GM18873 (cell line): Measurements from ENCODE around the gene KMT5B.
"Not testable (repeated sequence)": the region's sequence is repeated elsewhere in the genome, so short reads cannot be mapped to it uniquely, and the experiment has no call there.

ENCODE experiments used
- ATAC-seq: cut with Tn5 transposase; IDR thresholded peaks from one replicate; pipeline ENCODE4 v1.9.1; 2021; ENCODE audit warnings: mild to moderate bottlenecking, moderate library complexity, moderate number of reproducible peaks; ENCODE audit not compliant: unreplicated experiment, low FRiP score

The KMT5B gene

DNA sequence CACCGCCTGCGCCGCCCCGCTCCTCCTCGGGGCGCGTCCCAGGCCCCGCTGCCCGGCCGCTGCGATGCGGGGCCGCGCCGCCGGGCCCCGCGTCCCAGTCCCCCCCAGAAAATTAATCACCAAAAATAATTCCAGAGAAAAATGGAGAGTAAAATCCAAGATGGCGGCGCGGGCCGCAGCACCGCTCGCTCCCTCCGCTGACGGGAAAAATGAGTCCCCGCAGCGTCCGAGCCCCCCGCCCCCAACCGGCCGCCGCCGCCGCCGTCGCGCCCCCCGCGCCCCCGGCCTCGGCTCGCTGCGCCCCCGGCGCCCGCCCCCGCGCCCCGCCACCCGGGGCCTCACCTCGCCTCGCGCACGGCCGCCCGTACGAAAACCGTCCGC is at the start of gene KMT5B:
Gene KMT5B, minus strand, starts transcription at position 162 of the 381 bp plus-strand sequence. CDS start 23,220 bp downstream, outside the sequence.
- no peak for ATAC-seq

GRCh38 chr11:68262544-68262827 is 49.4 kb upstream of the KMT5B start:
- ATAC-seq, result no peak

DNA sequence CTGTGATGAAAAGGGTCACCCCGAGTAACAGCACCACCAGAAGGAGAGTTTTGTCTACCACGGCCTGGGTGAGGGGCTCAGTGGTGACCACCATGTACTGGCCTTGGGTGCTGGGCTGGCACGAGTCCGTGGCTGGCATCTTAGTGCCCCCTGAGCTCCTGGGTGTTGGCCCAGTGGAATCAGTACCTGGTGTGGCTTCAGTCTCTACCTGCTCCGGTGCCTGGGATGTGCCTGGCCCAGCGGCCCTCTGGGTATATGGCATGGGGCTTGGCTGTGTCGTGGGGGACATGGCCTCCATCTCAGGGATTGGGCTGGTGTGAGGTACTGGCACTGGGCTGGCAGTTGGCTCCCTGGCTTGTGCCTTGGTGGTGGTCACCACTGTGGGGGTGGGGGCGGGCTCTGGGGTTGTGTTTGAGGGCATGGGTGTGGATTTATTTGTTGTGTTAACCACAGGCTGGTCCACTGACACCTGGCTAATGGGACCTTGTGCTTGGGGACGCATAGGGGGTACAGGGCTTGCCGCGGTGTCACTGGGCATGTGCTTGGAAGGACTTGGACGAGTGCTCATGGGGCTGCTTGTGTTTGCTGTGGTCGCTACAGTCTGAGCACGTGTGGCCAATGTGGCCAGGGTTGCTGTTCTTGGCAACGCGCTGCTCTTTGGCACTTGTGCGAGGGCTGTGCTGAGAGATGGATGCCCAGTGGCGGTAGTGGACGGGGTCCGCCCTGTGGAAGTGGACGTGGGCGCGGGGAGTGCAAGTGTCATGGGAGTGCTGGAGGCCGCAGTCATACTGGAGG is 48.9 kb upstream of the KMT5B start:
- ATAC-seq, result no peak

GRCh38 chr11:68261006-68261405 is 47.9 kb upstream of the KMT5B start:
- ATAC-seq, result no peak

DNA sequence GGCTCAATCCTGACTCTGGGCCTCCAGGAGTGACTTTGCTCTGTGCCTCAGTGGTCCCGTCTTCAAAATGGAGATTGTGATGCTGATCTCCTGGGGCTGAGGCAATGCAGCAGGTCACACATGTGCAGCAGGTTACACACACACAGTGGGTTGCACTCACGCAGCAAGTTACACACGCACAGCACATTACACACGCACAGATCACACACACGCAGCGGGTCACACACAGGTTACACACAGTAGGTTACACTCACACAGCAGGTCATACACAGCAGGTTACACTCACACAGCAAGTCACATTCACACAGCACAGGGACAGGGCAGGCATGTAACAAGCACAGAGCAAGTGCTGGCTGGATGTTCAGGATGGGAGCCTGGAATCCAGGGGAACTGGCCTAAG is 47.4 kb upstream of the KMT5B start:
- ATAC-seq, result no peak

DNA sequence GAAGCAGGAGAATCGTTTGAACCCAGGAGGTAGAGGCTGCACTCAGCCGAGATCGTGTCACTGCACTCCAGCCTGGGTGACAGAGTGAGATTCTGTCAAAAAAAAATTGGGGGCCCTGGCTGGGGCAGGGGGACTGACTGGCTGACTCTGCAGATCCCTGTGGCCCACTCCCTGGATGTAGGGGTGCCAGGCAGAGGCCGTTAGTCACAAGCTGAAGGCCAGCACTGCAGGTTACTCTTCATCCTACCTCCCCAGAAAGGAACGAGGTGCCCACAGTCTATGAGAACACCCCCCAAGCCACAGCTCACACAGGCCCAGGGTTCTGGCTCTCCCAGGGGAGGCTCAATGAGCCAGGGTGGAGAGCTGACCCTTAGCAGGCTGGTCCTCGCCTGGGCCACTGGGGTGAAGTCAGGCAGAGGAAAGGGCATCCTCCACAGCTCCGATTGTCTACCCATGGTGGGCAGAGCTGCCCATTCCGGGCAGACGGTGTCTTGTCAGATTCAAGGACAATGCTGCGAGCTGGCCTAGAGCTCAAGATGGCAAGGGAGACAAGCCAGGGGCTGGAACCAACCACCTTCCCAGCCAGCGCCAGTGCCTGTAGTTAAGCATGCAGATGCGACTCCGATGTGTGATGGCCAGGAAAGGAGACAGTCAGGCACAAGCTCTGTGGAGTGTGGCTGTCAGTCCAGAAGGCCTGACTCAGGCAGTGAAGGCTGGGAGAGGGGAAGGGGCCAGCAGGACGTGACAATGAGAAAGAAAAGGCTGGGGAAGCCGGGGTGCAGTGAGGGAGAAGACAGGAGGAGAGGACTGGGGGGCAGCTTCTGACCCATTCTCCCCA is 46.2 kb upstream of the KMT5B start:
- no peak for ATAC-seq

GRCh38 chr11:68258363-68258765 is 45.3 kb upstream of the KMT5B start:
- ATAC-seq, result no peak

DNA sequence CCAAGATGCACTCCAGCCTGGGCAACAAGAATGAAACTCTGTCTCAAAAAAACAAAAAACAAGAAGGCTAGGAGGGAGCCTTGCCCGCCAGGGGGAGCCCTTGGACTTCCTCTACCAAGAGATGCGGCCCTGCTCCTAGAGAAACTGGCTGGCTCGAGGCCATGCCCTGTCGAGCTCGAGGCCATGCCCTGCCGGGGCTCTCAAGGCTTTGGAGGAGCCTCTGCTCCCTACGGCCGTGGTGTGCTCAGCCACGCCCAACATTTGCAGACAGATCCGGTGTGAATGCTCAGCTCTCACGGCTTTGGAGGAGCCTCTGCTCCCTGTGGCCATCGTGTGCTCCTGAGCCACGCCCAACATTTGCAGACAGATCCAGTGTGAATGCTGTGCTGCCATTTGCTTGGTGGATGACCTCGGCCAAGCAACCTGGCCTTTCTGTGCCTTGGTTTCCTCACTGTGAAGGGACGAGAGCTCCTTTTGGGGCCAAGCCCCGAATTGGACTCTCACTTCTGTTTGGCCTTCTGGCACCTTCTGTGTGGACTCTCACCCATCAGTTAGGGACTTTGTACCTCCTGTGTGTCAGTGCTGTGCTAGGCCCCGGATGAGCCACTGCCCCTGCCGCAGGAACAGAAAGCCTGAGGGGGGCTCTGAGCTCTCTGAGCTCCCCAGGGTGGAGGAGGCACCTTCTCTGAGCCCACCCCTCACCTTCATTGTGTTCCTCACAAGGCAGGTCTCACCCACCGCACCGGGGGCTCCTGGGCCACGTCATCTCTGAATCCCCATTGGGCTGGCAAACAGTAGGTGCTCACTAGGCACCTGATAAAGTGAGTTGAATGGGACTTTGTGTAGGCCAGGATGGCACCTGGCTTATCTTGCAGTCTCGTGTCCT is 44.6 kb upstream of the KMT5B start:
- no peak for ATAC-seq

DNA sequence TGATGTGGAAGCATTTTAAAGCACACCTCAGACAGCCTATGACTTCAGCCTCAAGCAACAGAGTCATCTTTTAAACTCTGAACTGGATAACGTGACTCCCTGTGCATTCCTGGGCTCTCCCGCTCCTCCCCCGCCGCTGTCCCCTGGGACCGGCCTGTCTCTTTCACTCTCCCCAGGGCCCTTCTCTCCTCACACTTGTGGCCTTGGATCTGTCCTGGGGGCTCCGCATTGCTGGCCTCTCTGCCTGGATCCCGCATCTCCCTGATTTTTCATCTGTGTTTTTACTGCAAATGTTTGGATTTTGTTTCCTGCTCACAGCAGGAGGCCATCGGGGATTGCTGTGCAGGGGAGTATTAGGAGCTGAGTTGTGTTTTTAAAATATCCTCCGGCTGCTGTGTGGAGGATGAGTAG is 43.2 kb upstream of the KMT5B start:
- no peak for ATAC-seq

DNA sequence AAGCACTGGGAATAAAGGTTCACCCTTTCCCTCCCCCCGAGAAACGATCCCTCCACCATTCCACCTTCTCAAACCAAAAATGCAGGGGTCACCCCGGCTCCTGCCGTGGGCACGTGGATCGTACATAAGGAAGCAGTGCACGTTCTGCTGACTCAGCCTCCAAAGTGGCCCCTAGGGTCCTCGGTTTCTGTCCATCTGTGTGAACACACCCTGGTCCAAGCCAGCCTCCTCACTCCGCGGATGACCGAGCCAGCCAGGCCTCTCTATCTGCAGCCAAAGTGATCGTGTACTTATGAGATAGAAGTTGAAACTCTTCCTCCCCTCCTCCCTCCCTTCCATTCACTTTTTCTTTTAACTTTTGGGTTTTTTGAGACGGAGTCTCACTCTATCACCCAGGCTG is 42.4 kb upstream of the KMT5B start:
- ATAC-seq, result no peak

DNA sequence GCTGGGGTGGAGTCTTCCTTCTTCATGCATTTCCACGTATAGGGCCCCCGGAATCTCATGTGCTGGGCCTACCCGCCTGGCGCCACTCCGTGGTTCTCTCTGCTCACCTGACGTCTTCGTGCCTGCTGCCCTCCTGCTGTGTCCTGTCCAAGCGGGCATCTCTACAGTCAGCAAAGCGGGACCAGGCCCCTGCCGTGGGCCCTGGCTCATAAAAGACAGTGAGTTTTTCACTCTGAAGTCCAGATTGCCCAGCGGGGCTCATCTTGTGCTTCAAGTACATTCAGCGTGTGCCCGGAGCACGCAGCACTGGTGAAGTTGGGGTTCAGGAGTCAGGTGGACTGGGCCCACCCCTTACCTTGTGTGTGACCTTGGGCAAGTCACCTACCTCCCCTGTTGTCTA is 41.3 kb upstream of the KMT5B start:
- ATAC-seq, result no peak

- no peak for ATAC-seq
Observed at GRCh38 chr11:68251765-68252164, 38.7 kb upstream of the KMT5B start.

- not testable (repeated sequence) for ATAC-seq
Observed at GRCh38 chr11:68244912-68245311, 31.8 kb upstream of the KMT5B start.

GRCh38 chr11:68243847-68244246 is 30.8 kb upstream of the KMT5B start:
- not testable (repeated sequence) for ATAC-seq

- ATAC-seq, result no peak
Observed at GRCh38 chr11:68242616-68243015, 29.5 kb upstream of the KMT5B start.

DNA sequence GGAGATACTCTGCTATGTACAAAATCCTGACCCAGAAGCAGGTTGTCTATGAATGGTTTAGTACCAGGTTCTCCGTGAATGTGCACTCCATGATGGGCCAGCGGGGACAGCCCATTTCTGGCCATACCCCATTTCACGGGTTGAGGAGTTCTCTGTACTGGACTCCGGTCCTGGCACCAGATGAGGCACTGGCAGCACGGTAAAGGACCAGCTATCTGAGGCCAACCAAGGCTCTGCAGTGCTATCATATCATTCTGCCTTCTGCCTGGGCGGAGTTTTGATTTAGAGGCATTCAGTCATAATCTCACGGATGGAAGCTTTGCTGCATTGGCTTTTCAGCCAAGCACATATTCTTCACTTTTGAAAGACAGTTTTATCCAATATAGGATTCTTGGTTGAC is 18.5 kb upstream of the KMT5B start:
- ATAC-seq, result no peak

GRCh38 chr11:68229601-68230000 is 16.5 kb upstream of the KMT5B start:
- no peak for ATAC-seq

GRCh38 chr11:68226421-68226820 is 13.3 kb upstream of the KMT5B start:
- ATAC-seq, result no peak

DNA sequence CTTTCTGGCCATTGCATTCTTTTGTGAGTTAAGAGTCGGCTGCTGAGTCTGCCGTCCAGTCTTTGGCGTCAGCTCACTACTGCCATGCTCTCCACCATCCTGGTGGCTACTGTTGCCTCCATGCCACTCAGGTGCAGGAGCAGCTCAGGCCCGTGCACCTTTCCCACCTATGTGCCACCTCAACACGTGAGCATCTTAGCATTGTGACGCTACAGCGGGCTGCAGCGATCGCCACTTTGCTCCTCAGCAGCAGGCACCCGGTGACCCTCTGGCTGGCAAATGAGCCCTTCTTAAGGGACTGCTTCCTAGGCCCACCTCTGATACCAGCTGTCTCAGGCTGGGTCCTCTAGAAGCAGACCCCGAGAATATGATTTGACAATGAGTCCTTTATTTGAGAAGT is 11.5 kb upstream of the KMT5B start:
- no peak for ATAC-seq

DNA sequence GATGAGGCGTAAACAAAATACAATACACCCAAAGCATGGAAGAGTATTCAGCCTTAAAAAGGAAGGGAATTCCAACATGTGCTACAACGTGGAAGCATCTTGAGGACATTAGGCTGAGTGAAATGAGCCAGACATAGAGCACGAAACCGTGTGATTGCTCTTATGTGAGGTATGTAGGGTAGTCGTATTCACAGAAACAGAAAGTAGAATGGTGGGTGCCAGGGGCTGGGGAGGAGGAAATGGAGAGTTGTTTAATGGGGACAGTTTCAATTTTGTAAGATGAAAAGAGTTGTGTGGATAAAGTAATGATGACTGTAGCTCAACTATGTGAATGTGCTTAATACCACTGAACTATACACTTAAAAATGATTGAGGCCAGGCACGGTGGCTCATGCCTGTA is 10.2 kb upstream of the KMT5B start:
- ATAC-seq, result no peak

DNA sequence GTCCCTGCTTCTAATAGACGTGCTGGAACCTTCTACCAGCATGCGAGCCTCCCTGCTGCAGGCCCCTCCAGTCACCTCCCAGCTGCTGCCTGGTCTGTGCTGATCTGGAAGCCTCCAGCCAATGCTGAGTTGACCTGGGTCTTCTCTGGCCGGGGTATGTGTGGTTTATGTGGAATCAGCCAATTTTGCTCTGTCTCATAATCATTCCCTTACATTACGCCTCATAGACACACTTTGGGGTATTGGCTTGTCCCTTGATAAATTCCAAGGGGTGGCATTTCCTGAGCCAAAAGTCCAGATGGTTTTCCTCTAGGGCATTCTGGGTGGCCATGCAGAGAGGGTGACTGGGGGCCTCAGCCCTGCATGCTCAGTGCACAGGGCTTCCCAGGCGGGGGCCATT is 8.3 kb upstream of the KMT5B start:
- no peak for ATAC-seq
